Vagina (tissue), 2 donors: ENCODE measurements around the gene RGR. TPM values are rescaled to one million over a fixed set of nuclear protein-coding genes. Genes with fewer than 3 reads are reported as not detected.

Experiments
- DNase-seq, 2 donors: peaks; one replicate each; pipeline ENCODE4 v3.0.0-alpha.2; 2017; ENCODE audit errors: extremely low spot score in 2 of 2
- H3K27ac ChIP-seq: fragments of 200-600 bp; sonication (generic); one replicate; pipeline ENCODE4 v1.5.1; 2019
- H3K27me3 ChIP-seq: fragments of 200-600 bp; sonication (generic); one replicate; pipeline ENCODE4 v1.5.1; 2019
- H3K36me3 ChIP-seq, 2 donors: fragments of 200-600 bp; sonication (generic); one replicate each; pipeline ENCODE4 v1.5.1; 2017 to 2019
- H3K4me1 ChIP-seq: fragments of 200-600 bp; sonication (generic); one replicate; pipeline ENCODE4 v1.5.1; 2019
- H3K4me3 ChIP-seq, 2 donors: fragments of 200-600 bp; sonication (generic); 1 replicate in 1 of 2; 2 replicates in 1 of 2; pipeline ENCODE4 v1.5.1; 2016 to 2019
- H3K9me3 ChIP-seq: fragments of 200-600 bp; sonication (generic); one replicate; pipeline ENCODE4 v1.5.1; 2019
- CTCF ChIP-seq, 3 experiments: fragments of 450-650 bp in 2 of 3; fragments of 200-600 bp in 1 of 3; sonication (generic) in 1 of 3; IDR thresholded peaks; one replicate each; pipeline ENCODE4 v1.5.1; 2017 to 2019; ENCODE audit warnings: antibody characterized with exemption in 3 of 3, mild to moderate bottlenecking in 2 of 3, moderate library complexity in 2 of 3
- POLR2A ChIP-seq, 2 donors: fragments of 450-650 bp; IDR thresholded peaks; one replicate each; pipeline ENCODE4 v1.6.1; 2017; ENCODE audit warnings: antibody characterized with exemption in 2 of 2, mild to moderate bottlenecking in 2 of 2, moderate library complexity in 2 of 2
- POLR2AphosphoS5 ChIP-seq, 2 donors: sonication (generic); formaldehyde crosslinking; IDR thresholded peaks; one replicate each; pipeline ENCODE4 v1.9.0; 2017; ENCODE audit warnings: antibody characterized with exemption in 2 of 2, mild to moderate bottlenecking in 2 of 2, low read depth in 1 of 2; ENCODE audit not compliant: insufficient read depth in 1 of 2
- intact Hi-C: fragments of 100-400 bp; cut with DNase I; formaldehyde crosslinking; loops from one replicate; pipeline ENCODE4 v1.15.1; 2023
- total RNA-seq: library from RNA; depleted of rRNA; stranded (reverse); fragments of >200 nt; gene quantifications from one replicate; pipeline ENCODE4 v1.2.3, GENCODE V29; 2016

The RGR gene
- total RNA-seq, 1 donor from 2014 or later: not detected

GRCh38 chr10:84262190-84262956 is 17.5 kb downstream of the RGR start:
- no peaks in the 10 kb centered on the region for H3K4me1 ChIP-seq
- intact Hi-C loops: loop anchor here (5.0 kb wide), 1 partner anchor 275 kb away; no protein-coding TSS in a partner anchor
- no peak for TF ChIP-seq CTCF (IDR thresholded peaks at IDR 0.05)
- TF ChIP-seq POLR2A (IDR thresholded peaks at IDR 0.05): no peak
- TF ChIP-seq POLR2AphosphoS5 (IDR thresholded peaks at IDR 0.05; ENCODE audit: insufficient read depth in 1 of 2, low read depth in 1 of 2): no peak
- no peaks in the 10 kb centered on the region for H3K9me3 ChIP-seq
- H3K4me3 ChIP-seq: no peak overlapping the region
- no peak overlapping the region for H3K27ac ChIP-seq
- no peaks in the 10 kb centered on the region for H3K27me3 ChIP-seq
- no peaks in the 10 kb centered on the region for H3K36me3 ChIP-seq
- DNase-seq: peak; percentile 69 to 84

GRCh38 chr10:84263716-84264115 is 18.9 kb downstream of the RGR start:
- Histone ChIP-seq H3K27ac (no peak overlapping the region), H3K4me3 (no peak overlapping the region), H3K27me3 (no peaks in the 10 kb centered on the region), H3K9me3 (no peaks in the 10 kb centered on the region), H3K4me1 (no peaks in the 10 kb centered on the region), H3K36me3 (no peaks in the 10 kb centered on the region)
- TF ChIP-seq POLR2AphosphoS5 (IDR thresholded peaks at IDR 0.05; ENCODE audit: insufficient read depth in 1 of 2, low read depth in 1 of 2): no peak
- TF ChIP-seq POLR2A (IDR thresholded peaks at IDR 0.05): no peak
- no peak for TF ChIP-seq CTCF (IDR thresholded peaks at IDR 0.05)
- no peak for DNase-seq
- intact Hi-C loops: loop anchor here (5.0 kb wide), 1 partner anchor 274 kb away; no protein-coding TSS in a partner anchor

DNA sequence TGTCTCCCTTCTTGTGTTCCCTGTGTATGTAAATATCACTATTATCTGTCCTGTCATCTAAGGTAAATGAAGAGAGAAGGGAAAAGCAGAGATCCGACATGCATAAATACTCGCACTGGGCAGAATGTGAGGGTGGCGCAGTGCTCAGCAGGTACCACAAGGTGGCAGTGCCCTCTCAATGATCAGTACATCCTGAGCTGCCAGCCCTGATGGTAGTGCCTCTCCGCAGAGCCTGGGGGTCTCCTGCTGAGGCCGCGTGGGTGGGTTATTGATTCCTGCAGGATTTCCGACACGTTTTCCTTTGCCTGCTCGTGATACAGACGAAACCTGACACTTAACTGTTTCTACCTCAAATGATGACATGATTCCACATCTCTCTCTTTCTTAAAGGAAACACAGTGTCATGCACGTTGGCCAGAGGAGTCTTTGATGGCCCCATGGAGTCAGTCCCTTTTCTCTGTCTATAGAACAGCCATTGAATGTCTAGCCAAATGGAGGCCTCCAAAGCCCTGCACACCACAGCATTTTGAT is 19.8 kb downstream of the RGR start:
- intact Hi-C loops: loop anchor here (5.0 kb wide), 2 partner anchors 108 to 273 kb away; no protein-coding TSS in a partner anchor
- TF ChIP-seq POLR2AphosphoS5 (IDR thresholded peaks at IDR 0.05; ENCODE audit: insufficient read depth in 1 of 2, low read depth in 1 of 2) (no peak), CTCF (IDR thresholded peaks at IDR 0.05) (peak; percentile 71 to 84 (median 82))
- Histone ChIP-seq H3K36me3 (no peaks in the 10 kb centered on the region), H3K4me1 (no peaks in the 10 kb centered on the region), H3K4me3 (no peak overlapping the region), H3K27ac (no peak overlapping the region), H3K9me3 (no peaks in the 10 kb centered on the region), H3K27me3 (no peaks in the 10 kb centered on the region)
- peak; percentile 80 to 93 for DNase-seq

DNA sequence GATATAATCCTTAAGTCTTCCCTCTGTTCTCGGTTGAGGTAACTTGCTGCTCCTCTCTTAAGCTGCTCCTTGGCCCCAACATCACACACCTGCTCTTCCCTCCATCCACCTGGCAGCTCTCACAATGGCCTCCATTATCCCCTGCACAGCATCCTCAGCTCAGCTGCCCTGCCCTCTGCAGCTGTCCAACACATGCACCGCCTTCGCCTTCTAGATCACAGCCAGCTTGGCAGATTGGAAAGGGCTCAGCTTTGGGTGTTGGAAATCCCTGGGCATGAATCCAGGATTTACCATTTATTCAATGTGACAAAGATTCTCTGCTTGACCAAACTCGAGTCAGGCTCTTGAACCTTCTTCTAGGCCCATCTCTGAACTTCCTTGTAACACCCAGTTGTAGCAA is 20.6 kb downstream of the RGR start:
- H3K4me3 ChIP-seq: no peak overlapping the region
- no peaks in the 10 kb centered on the region for H3K4me1 ChIP-seq
- DNase-seq: peak in 1 of 2 donors; percentile 70
- H3K27ac ChIP-seq: no peak overlapping the region
- no peaks in the 10 kb centered on the region for H3K36me3 ChIP-seq
- no peaks in the 10 kb centered on the region for H3K27me3 ChIP-seq
- TF ChIP-seq CTCF (IDR thresholded peaks at IDR 0.05) (no peak), POLR2AphosphoS5 (IDR thresholded peaks at IDR 0.05; ENCODE audit: insufficient read depth in 1 of 2, low read depth in 1 of 2) (no peak)
- intact Hi-C loops: loop anchor here (5.0 kb wide), 1 partner anchor 107 kb away; no protein-coding TSS in a partner anchor
- H3K9me3 ChIP-seq: no peaks in the 10 kb centered on the region
